GM06990 (cell line): ENCODE measurements around the gene NEMP2.

Source experiments
- DNase-seq: peaks from one replicate; pipeline ENCODE4 v3.0.0-alpha.2; 2011; ENCODE audit not compliant: insufficient read length; ENCODE audit errors: extremely low read depth
- H3K27me3 ChIP-seq: replicated peaks from 2 replicates; pipeline ENCODE4 v1.6.0; 2011; ENCODE audit warnings: low read length; ENCODE audit not compliant: control insufficient read depth, insufficient read depth
- H3K36me3 ChIP-seq: 2 replicates; pipeline ENCODE4 v1.5.1; 2011; ENCODE audit warnings: low read length; ENCODE audit not compliant: control insufficient read depth, insufficient read depth
- H3K4me3 ChIP-seq: replicated peaks from 2 replicates; pipeline ENCODE4 v1.5.1; 2011; ENCODE audit warnings: low read depth, mild to moderate bottlenecking, control low read depth, low read length
- CTCF ChIP-seq: IDR thresholded peaks from 2 replicates; pipeline ENCODE4 v1.5.1; 2011; ENCODE audit warnings: low read length, control low read depth, mild to moderate bottlenecking, inconsistent platforms; ENCODE audit not compliant: insufficient read depth, poor library complexity, severe bottlenecking

NEMP2 gene

DNA sequence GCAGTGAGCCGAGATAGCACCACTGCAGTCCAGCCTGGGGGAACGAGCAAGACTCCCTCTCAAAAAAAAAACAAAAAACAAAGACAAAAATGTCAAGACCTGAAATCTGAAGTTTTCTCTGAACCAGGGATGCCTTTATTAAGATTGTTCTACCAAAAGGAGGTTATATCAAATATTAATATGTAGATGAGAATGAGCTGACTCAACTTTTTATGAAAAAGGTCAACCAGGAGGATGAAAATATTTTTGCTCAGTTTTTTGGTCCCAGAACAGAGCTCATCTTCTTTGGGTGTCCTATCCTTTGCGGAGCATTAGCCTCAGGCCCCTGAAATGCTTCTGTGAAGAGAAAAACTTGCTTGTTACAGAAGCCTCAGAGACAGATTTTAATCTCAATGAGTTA is 44.0 kb downstream of the NEMP2 start:
- no peak for DNase-seq
- no peak for TF ChIP-seq CTCF

GRCh38 chr2:190489475-190489874 is 45.0 kb downstream of the NEMP2 start:
- DNase-seq, result no peak
- Histone ChIP-seq H3K4me3 (no peak overlapping the region), H3K27me3 (no peaks in the 10 kb centered on the region), H3K36me3 (peaks cover 6% of the 10 kb centered on the region)
- no peak for TF ChIP-seq CTCF

More for the DNA sequence above, 44.0 kb downstream of the NEMP2 start:
- H3K27me3 ChIP-seq, result no peaks in the 10 kb centered on the region
- peaks cover 6% of the 10 kb centered on the region for H3K36me3 ChIP-seq
- H3K4me3 ChIP-seq, result no peak overlapping the region

DNA sequence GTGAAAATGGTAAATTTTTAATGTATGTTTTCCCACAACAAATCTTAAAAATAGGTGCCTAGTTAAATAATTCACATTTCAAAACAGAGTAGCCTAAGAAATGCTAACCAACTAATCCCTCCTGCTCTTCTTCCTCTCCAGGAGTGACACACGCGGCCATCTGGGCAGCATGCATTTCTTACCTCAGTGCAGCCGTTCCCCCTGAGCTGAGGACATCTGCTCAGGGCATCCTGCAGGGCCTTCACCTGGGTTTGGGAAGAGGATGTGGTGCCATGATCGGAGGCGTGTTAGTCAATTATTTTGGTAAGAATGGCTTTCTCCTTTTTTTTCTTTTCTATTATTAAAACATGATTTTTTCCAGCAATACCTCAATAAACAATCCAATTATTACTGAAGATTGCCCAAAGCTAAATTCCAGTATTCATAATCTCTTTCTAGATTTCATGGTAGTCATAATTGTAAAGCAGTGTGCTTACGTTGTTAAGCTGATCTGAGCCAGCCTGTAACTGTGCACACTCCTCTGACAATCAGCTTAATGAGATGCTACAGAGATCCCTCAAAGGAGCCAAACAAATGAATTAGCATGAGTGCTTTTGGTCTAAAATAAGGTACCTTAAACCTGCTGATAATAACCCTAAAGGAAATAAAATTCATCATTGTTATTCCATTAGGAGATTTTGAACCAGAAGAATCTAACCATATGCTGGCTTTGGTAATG is 45.8 kb downstream of the NEMP2 start:
- Histone ChIP-seq H3K27me3 (no peaks in the 10 kb centered on the region), H3K4me3 (no peak overlapping the region), H3K36me3 (peaks cover 6% of the 10 kb centered on the region)
- TF ChIP-seq CTCF, result no peak
- no peak for DNase-seq

GRCh38 chr2:190486037-190486623 is 48.4 kb downstream of the NEMP2 start:
- Histone ChIP-seq H3K4me3 (no peak overlapping the region), H3K36me3 (peaks cover 3% of the 10 kb centered on the region), H3K27me3 (no peaks in the 10 kb centered on the region)
- no peak for DNase-seq
- TF ChIP-seq CTCF, result no peak

- TF ChIP-seq CTCF, result no peak
Observed at GRCh38 chr2:190482451-190482850, 52.1 kb downstream of the NEMP2 start.

More at GRCh38 chr2:190482451-190482850, 52.1 kb downstream of the NEMP2 start:
- DNase-seq, result no peak
- no peaks in the 10 kb centered on the region for H3K27me3 ChIP-seq
- H3K36me3 ChIP-seq, result no peaks in the 10 kb centered on the region
- H3K4me3 ChIP-seq, result no peak overlapping the region
